NCI-H146 treated with DMSO at 0.1 percent for 48 hours (cell line): Measurements from ENCODE around the gene TSPAN12.

ENCODE experiments used
- DNase-seq: peaks from one replicate; lab custom pipeline; 2025; ENCODE audit not compliant: unreplicated experiment; lab: John Stamatoyannopoulos, UW

Gene TSPAN12

DNA sequence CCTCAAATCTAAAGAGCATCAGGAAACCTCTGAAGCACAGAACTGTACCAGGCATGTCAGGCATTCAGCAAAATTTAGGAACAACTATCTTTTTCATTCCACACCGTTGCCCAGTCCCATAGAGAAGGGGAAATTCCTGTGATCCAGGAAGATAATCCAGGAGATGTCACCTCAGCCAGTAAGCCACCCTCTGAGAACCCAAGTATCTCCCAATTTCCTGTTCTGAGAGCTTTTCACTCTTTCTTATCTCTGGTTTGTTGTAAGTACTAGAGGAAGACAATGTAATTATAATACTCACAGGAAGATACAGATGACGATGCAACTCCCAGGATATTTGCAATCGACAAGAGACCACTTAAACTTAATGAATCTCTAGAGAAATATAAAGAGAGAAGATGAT, 97.1 kb downstream of the TSPAN12 start:
- no peak for DNase-seq

DNA sequence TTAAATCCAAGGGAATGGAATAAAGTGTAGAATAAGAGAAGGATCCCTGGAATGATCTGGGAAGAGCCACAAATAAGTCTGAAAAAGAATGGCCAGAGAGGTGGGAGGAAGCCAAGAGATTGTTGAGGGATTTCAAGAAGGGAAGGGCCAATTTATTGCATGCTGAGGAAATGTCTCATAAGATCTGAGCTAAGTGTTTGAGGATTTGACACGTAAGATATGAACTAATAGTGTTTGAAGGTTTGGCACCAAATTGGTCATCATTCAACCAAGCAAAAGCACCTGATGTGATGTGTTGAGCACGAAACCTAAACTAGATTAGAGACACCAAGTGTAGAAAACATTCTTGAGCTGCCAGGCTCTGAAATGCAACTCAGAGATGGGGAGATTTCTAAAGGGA, 97.9 kb downstream of the TSPAN12 start:
- DNase-seq, result no peak

DNA sequence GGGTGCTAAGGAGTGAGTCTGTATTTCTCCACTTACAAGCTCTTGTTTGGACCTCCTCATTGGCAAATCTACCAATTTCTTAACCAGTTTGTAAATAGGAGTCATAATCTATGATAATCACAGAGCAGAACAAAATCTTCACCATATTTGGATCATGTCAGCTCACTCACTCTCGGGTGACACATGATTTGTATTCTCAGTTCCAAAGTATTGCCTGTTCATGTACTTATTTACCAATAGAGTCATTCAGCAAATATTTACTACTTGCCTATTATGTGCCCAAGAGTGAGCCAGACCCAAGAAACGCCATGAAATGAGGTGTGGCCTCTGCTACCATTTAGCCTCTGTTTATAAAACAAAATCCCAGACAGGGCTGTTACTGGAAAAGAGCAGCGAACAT, 114.8 kb downstream of the TSPAN12 start:
- peak; percentile 30 for DNase-seq

DNA sequence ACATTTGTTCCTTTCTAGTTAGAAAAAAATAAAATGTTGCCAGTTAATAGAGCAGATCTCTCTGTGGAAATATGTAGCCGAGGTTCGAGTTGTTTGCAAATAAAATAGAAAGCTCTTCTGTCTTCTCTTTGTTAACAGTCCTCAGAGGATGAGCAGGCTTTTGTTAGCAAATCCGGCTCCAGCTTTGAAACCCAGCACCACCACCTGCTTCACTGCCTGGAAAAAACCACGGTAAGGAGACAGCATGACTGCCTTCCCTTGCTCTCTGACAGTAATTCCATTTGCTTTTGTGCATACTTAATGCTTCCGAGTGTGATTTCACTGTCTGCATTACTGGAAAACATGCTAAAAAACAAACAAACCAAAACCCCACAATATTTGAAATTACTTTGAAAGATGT, 115.6 kb downstream of the TSPAN12 start:
- DNase-seq, result peak; percentile 70

DNA sequence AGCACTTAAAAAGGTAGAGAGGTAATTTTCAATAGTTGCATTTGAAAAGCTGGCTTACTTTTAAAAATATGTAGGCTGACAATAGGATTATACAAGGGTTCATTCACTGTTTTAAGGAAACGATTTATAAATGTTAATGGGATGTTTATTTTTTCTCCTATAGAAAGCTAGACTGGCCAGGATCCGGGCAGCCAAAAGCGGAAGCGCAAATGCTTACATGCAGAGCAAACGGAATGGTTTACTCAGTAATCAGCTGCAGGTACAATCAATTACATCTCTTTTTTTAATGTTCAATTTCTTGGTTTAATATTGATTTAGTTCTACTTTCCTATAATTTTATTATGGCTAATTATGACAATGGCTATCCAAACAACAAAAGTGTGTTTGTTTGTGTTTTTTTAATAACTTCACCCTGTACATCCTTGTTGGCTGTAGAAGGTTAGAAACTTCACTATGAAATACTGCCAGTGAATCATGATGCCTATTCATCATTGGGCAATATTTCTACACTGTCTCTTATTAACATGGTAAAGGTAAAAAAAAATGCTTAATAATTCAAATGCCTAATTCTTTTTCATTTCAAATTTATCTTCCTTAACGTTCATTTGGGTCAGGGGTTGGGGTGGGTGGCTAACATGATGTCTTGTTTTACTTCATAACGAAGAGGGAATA, 116.4 kb downstream of the TSPAN12 start:
- peak; percentile 62 for DNase-seq

DNA sequence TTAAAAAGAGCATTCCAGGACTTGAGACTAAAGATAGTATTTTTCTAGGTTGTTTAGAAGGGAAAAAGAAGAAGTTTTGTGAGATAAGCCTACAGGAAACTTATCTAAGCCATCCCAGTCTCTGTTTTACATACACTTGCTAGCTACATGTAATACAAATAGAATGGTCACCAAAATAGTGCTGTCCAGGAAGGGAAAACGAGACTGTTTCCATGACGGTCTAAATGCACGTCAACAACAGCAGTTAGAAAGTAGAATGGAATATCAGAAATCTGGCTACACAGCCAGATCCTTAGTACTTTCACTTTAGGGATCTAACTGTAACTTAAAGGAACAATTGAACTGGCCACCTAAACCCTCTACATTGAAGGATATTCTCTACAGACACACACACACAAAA, 117.6 kb downstream of the TSPAN12 start:
- DNase-seq, result no peak

DNA sequence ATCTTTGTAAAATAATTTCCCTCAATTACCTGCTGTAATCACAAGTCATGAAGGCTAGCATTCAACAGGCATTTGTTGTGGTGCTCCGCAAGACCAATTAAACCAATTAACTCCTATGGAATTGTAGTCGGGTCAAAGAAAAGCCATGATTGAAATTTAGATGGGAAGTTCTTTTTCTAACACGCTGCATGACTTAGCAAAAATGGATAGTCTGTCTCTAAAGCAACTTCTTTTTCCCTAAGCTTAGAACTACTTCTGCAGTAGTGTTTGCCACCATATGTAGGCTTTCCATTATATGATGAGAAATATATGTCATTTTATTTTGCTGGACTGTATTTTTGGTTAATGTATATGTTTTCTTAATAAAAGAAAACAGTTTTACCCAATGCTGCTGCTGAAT, 119.1 kb downstream of the TSPAN12 start:
- peak; percentile 45 for DNase-seq
